SK-N-MC (cell line): ENCODE data around the gene RALA.
A peak's percentile ranks its signal among the peaks of the same experiment; 100 is the strongest.
"Not testable (repeated sequence)": the region's sequence is repeated elsewhere in the genome, so short reads cannot be mapped to it uniquely, and the experiment has no call there.

Experiments used
- DNase-seq: peaks from one replicate; pipeline ENCODE4 v3.0.0-alpha.2; 2011; ENCODE audit warnings: low read depth, low spot score
- H3K27ac ChIP-seq: fragments of 200-600 bp; sonication (generic); 2 replicates; pipeline ENCODE4 v1.5.1; 2016; ENCODE audit warnings: mixed run types
- H3K36me3 ChIP-seq: fragments of 200-600 bp; sonication (generic); 2 replicates; pipeline ENCODE4 v1.6.1; 2017; ENCODE audit warnings: antibody characterized with exemption, low read length, mixed read lengths; ENCODE audit not compliant: insufficient read depth
- H3K4me3 ChIP-seq: fragments of 200-600 bp; sonication (generic); 2 replicates; pipeline ENCODE4 v1.5.1; 2016
- H3K9ac ChIP-seq: fragments of 200-600 bp; sonication (generic); 2 replicates; pipeline ENCODE4 v1.8.0; 2017; ENCODE audit warnings: mixed run types, mixed read lengths; ENCODE audit not compliant: insufficient read length
- H3K9me3 ChIP-seq: fragments of 200-600 bp; sonication (generic); 2 replicates; pipeline ENCODE4 v1.6.1; 2017; ENCODE audit warnings: low read depth, mild to moderate bottlenecking, antibody characterized with exemption, low read length, moderate library complexity, mixed read lengths
- EZH2 ChIP-seq: fragments of 200-600 bp; sonication (generic); IDR thresholded peaks from one replicate; pipeline ENCODE4 v1.6.1; 2017; ENCODE audit warnings: antibody characterized with exemption
- FOXP2 ChIP-seq: optimal IDR thresholded peaks from 2 replicates; pipeline ENCODE3; 2011; ENCODE audit warnings: mild to moderate bottlenecking, moderate library complexity; ENCODE audit not compliant: insufficient read depth; ENCODE audit errors: extremely low read length, control extremely low read depth
- POLR2AphosphoS5 ChIP-seq: IDR thresholded peaks from 2 replicates; pipeline ENCODE4 v1.6.1; 2012; ENCODE audit warnings: mild to moderate bottlenecking, low read depth, low read length, borderline replicate concordance

The RALA gene

DNA sequence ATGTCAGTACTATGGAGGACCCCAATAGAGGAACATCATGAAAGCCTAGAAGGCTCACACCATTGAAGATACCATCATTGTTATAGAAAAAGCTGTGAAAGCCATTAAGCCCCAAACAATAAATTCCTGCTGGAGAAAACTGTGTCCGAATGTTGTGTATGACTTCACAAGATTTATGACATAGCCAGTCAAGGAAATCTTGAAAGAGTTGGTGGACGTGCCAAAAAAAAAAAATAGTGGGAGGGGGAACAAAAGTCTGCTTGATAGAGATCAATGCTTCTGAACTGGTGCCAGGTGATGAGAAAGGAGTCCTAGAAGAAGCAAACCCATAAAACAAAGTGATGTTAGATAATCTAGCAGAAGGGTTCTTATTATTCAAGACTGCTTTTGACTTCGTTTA is 41.2 kb downstream of the RALA start:
- Histone ChIP-seq H3K9me3 (no peaks in the 10 kb centered on the region), H3K36me3 (peaks cover 11% of the 10 kb centered on the region), H3K4me3 (no peak overlapping the region), H3K9ac (no peak overlapping the region), H3K27ac (no peak overlapping the region)
- no peak for TF ChIP-seq FOXP2
- no peak for TF ChIP-seq EZH2
- no peak for TF ChIP-seq POLR2AphosphoS5
- no peak for DNase-seq

DNA sequence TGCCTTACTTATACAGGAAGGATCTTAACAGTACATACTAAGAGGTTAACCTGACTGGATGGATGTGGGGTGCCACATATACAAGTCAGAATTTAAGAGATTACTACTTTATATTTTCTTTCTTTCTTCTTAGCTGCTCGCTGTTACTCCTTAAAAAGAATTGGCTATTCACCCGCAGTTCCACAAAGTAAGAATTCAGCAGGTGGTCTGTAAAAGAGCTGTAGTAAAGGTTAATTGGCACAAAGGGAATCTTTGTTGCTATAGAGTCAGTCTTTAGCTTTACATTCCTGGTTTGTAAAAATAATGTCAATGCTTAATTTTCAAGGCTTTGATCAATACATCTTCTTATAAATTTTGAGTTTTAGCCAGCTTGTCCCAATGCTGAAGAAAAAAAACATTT is 43.2 kb downstream of the RALA start:
- H3K27ac ChIP-seq, result no peak overlapping the region
- H3K9me3 ChIP-seq, result no peaks in the 10 kb centered on the region
- no peak overlapping the region for H3K4me3 ChIP-seq
- H3K36me3 ChIP-seq, result peaks cover 3% of the 10 kb centered on the region; the same call in 1 of the 2 replicates
- no peak for TF ChIP-seq EZH2
- no peak for TF ChIP-seq FOXP2
- TF ChIP-seq POLR2AphosphoS5, result no peak
- no peak for DNase-seq
- H3K9ac ChIP-seq, result no peak overlapping the region

DNA sequence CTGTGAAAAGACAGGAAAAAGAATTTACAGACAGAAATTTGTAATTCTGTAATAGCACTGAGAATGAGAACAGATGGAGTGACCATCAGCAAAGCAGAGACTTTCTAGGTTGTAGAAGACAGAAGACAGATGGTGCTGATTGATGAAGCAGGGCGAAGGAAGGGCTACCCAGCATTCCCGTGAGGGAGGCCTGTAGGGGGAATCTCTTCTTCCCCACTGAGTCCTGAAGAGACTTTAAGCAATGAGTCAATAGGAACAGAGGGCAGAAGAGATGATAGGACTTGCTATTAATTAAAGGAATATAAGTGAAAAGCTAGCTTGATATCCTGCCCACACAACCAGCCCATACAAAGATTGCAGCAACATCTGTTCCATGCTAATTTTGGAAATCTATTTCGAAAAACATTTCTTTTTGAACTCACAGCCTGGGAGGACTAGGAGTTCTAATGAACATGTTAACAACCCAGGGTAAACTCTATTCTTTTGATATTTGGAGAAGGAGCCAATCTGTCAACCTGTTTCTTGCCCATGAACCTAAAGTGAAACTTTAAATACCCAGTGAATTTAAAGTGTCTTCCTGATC is 44.1 kb downstream of the RALA start:
- no peaks in the 10 kb centered on the region for H3K9me3 ChIP-seq
- H3K27ac ChIP-seq, result peak overlapping the region; percentile 44; the same call in 1 of the 2 replicates

DNA sequence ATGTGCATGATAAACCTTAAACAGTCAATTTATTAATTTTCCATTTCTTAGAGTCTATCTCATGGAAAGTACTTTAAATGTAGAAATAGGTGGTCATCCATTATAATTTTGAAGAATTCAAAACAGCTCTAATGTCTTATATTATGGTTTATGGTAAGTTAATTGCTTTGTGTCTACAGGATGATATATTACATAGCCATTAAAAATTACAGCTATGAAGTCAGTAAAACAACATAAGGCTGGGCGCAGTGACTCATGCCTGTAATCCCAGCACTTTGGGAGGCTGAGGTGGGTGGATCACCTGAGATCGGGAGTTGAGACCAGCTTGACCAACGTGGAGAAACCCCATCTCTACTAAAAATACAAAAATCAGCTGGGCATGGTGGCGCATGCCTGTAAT is 44.9 kb downstream of the RALA start:
- not testable (repeated sequence) for H3K9me3 ChIP-seq, H3K9ac ChIP-seq, DNase-seq

More for the DNA sequence above, 44.1 kb downstream of the RALA start:
- 0 out of 2 replicates have a peak, but pooled peaks cover 3% of the 10 kb centered on the region for H3K36me3 ChIP-seq
- no peak for DNase-seq
- TF ChIP-seq POLR2AphosphoS5 (no peak), FOXP2 (no peak), EZH2 (no peak)
- no peak overlapping the region for H3K4me3 ChIP-seq
- H3K9ac ChIP-seq, result no peak overlapping the region

GRCh38 chr7:39670052-39670451 is 46.7 kb downstream of the RALA start:
- Histone ChIP-seq H3K36me3 (no peaks in the 10 kb centered on the region), H3K4me3 (no peak overlapping the region), H3K27ac (no peak overlapping the region), H3K9me3 (no peaks in the 10 kb centered on the region), H3K9ac (no peak overlapping the region)
- no peak for TF ChIP-seq EZH2
- TF ChIP-seq FOXP2, result no peak
- TF ChIP-seq POLR2AphosphoS5, result no peak
- DNase-seq, result no peak

More for the DNA sequence above, 44.9 kb downstream of the RALA start:
- H3K4me3 ChIP-seq, H3K27ac ChIP-seq, H3K36me3 ChIP-seq: not testable (repeated sequence)

DNA sequence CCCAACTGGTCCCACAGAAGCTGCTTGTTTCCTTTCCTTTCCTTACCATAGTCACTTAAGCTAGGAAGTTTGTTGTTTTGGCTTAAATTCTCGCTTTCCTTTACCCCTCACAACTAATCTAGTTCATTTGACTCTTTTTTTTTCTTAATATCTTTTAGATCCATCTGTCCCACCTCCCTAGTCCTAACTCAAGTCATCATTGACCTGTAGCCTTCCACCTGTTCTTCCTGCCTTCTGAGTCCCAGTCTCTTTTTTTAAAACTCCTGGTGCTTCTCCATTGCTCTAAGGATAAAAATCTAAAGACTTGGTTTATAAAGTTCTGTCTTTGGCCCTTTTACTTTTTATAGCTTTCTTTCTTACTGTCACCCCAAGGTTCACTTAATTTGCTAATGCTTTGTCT is 47.6 kb downstream of the RALA start:
- TF ChIP-seq EZH2, result no peak
- TF ChIP-seq POLR2AphosphoS5, result no peak
- no peak for TF ChIP-seq FOXP2
- no peak overlapping the region for H3K9ac ChIP-seq
- H3K36me3 ChIP-seq, result no peaks in the 10 kb centered on the region
- no peak overlapping the region; the same call in 1 of the 2 replicates for H3K27ac ChIP-seq
- no peak overlapping the region for H3K4me3 ChIP-seq
- DNase-seq, result no peak
- no peaks in the 10 kb centered on the region for H3K9me3 ChIP-seq

DNA sequence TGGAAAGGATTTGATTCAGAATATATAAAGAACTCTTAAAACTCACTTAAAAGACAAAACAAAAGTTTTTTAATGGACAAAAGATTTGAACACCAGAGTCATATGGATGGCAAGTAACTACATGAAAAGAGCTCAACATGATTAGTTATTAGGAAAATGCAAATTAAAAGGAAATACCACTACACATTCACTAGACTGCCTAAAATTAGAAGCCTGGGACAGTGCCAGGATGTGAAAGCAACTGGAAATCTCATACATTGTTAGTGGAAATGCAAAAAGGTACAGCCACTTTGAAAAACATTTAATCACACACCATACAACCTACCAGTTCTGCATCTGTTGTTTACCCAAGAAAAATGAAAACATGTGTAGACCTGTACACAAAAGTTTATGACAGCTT is 48.8 kb downstream of the RALA start:
- H3K9ac ChIP-seq, result no peak overlapping the region
- no peak for DNase-seq
- peak overlapping the region; percentile 8; the same call in 1 of the 2 replicates for H3K27ac ChIP-seq
- TF ChIP-seq EZH2, result no peak
- TF ChIP-seq FOXP2, result no peak
- TF ChIP-seq POLR2AphosphoS5, result no peak
- H3K36me3 ChIP-seq, result no peaks in the 10 kb centered on the region
- no peaks in the 10 kb centered on the region for H3K9me3 ChIP-seq
- H3K4me3 ChIP-seq, result 0 out of 2 replicates have a peak overlapping the region, but pooled peaks have one; percentile 17

GRCh38 chr7:39673868-39674267 is 50.5 kb downstream of the RALA start:
- no peak overlapping the region for H3K27ac ChIP-seq
- TF ChIP-seq POLR2AphosphoS5 (no peak), EZH2 (no peak), FOXP2 (no peak)
- H3K9me3 ChIP-seq, result no peaks in the 10 kb centered on the region
- H3K36me3 ChIP-seq, result no peaks in the 10 kb centered on the region
- no peak for DNase-seq
- H3K4me3 ChIP-seq, result no peak overlapping the region
- no peak overlapping the region for H3K9ac ChIP-seq

- H3K9ac ChIP-seq, result no peak overlapping the region
- TF ChIP-seq POLR2AphosphoS5 (no peak), EZH2 (no peak), FOXP2 (no peak)
- H3K36me3 ChIP-seq, result no peaks in the 10 kb centered on the region
- no peaks in the 10 kb centered on the region for H3K9me3 ChIP-seq
- H3K4me3 ChIP-seq, result no peak overlapping the region
- DNase-seq, result no peak
- H3K27ac ChIP-seq, result no peak overlapping the region
Measured at GRCh38 chr7:39674406-39674805, 51.0 kb downstream of the RALA start.

- H3K36me3 ChIP-seq, result no peaks in the 10 kb centered on the region
- no peak overlapping the region for H3K9ac ChIP-seq
- H3K4me3 ChIP-seq, result no peak overlapping the region
- no peaks in the 10 kb centered on the region for H3K9me3 ChIP-seq
- no peak for DNase-seq
- H3K27ac ChIP-seq, result no peak overlapping the region
- TF ChIP-seq EZH2 (no peak), FOXP2 (no peak), POLR2AphosphoS5 (no peak)
Measured at GRCh38 chr7:39676346-39676745, 53.0 kb downstream of the RALA start.
